Measurements from ENCODE around the gene STIM1. TPM values are rescaled to one million over a fixed set of nuclear protein-coding genes. Genes with fewer than 3 reads are reported as not detected.

The STIM1 gene
- total RNA-seq, 2 experiments from 2014 or later, result 103 to 108 TPM

DNA sequence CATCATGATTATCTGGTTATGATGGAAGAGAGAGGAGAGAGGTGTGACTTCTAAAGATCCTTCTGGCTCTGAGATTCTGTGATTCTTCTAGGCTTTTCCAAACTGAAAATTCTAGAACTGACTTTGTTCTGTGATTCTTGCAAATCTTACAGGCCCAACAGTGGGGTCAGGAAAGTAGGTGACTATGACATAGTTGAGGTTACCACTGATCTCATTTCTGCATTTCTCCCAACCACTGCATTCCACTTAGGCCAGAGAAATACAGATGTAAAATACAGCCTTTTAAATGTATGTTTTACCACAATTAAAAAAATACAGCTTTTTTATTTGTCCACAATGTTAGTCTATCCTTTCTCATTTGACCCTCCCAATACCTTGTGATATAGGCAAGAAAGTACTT lies 83.7 kb downstream of the STIM1 start:
- H3K9me3 Mint-ChIP-seq, result no peaks in the 10 kb centered on the region
- H3K4me1 Mint-ChIP-seq, result peaks cover 81% of the 10 kb centered on the region
- peaks cover 46% of the 10 kb centered on the region for H3K36me3 Mint-ChIP-seq (ENCODE audit: low read depth)
- DNase-seq, result no peak
- POLR2A ChIA-PET, result no interaction called here
- no peak overlapping the region for H3K27ac Mint-ChIP-seq
- no peaks in the 10 kb centered on the region for H3K27me3 Mint-ChIP-seq
- CTCF ChIA-PET, result interaction anchor here (2.1 kb wide), 1 partner anchor 84 kb away, joined by 9 read pairs; the partner anchor contains the start of gene STIM1
- no peak overlapping the region for H3K4me3 Mint-ChIP-seq

DNA sequence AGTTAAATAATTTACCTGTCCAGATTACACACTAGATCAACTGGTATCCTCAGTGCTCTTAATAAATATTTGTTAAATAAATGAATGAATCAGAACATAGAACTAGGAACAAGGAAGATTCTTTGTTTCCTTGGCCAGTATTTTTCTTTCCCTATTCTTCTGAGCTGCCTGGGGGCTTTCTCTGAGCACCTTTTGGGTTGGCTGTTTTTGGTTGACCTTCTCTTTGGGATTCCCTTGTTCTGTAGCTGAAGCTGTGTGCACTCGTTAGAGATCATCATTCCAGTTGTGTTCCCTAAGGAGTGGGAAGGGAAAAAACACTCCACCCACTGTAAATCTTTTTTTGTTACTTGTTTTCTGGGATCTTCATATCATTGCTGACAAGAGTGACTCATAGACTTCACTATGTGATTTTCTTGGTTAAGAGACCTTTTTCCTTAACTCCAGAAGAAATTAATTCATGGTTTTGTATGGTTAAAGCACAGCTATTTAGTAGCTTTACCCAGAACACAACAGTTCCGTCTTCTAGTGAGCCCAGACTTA lies 84.3 kb downstream of the STIM1 start:
- Mint-ChIP-seq H3K36me3 (ENCODE audit: low read depth) (peaks cover 48% of the 10 kb centered on the region), H3K27ac (peak overlapping the region; percentile 47), H3K4me3 (no peak overlapping the region), H3K27me3 (no peaks in the 10 kb centered on the region), H3K9me3 (no peaks in the 10 kb centered on the region), H3K4me1 (peaks cover 81% of the 10 kb centered on the region)
- no peak for DNase-seq
- CTCF ChIA-PET, result interaction anchor here (1.1 to 1.4 kb wide), 2 partner anchors 38 to 133 kb away, joined by 3 to 5 read pairs; no protein-coding TSS in a partner anchor
- POLR2A ChIA-PET, result no interaction called here

DNA sequence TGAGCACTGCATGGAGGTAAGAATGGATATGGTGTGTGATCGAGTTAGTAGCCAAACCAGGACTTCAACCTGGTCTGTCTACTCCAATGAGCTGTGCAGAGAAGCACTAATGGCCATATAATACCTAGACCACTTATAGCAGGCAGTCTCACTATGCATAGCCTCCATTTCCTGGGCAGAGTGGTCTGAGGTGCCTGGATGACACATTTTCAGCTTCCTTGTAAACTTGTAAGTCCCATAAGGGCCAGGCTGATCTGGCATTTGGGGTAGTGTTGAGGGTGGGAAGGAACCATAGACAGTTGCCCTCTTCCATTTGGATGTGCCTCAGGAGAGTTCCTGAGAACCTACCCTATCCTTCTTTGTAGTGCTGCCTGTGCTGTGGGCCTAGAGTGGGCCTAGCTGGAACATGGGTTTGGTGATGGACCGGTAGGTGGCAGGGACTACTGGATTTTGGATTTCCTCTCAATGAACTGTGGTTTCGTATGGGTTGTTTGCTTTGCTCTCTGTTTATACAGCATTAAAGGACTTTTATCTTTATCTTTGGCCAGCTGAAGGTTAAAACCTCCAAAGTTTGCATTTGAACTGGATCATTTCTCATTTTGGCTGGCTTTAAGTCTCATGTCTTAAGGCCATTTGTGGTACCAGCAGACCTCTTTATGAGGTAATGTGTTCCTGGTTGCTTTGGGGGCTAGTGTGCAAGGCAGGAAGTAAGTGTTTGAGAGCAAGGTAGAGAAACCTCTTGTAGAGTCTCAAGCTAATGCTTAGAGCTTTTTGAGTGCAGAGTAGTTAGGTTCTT lies 86.9 kb downstream of the STIM1 start:
- DNase-seq, result peak; percentile 48
- peaks cover 49% of the 10 kb centered on the region for H3K36me3 Mint-ChIP-seq (ENCODE audit: low read depth)
- H3K27ac Mint-ChIP-seq, result peak overlapping the region; percentile 88
- peak overlapping the region; percentile 13 for H3K4me3 Mint-ChIP-seq
- CTCF ChIA-PET, result interaction anchor here (0.9 to 2.1 kb wide), 10 partner anchors 12 to 134 kb away, joined by 3 to 15 read pairs (median 3); partner anchors contain the start of genes PGAP2 and STIM1
- H3K4me1 Mint-ChIP-seq, result peaks cover 82% of the 10 kb centered on the region
- peaks cover 4% of the 10 kb centered on the region for H3K9me3 Mint-ChIP-seq
- no peaks in the 10 kb centered on the region for H3K27me3 Mint-ChIP-seq
- POLR2A ChIA-PET, result interaction anchor here (0.6 to 1.4 kb wide), 2 partner anchors 33 to 130 kb away, joined by 3 read pairs; no protein-coding TSS in a partner anchor

DNA sequence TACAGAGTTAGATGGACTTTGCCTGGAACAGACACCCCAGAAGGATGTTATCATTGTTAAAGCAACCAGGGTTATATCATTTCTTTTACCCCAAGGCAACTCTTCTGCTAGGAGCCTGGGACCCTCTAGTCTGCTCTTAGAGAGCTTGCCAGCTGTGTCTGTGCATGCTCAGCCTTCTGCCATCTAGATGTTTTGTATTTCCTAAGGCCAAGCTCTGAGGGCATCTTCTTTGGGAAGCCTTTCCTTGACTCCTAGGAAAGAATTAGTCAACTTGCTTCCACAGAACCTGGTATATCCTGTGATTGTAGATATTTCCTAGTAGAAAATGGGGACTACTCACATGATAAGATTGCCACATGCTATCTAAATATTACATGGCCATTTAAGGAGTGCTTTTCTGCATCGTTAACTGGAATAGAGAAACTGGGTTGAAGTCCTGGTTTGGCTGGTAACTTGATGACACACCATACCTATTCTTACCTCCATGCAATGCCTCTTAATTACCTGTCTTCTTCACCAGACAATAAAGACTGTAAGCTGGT lies 87.6 kb downstream of the STIM1 start:
- no peaks in the 10 kb centered on the region for H3K27me3 Mint-ChIP-seq
- H3K4me3 Mint-ChIP-seq, result no peak overlapping the region
- peaks cover 4% of the 10 kb centered on the region for H3K9me3 Mint-ChIP-seq
- no peak for DNase-seq
- ChIA-PET CTCF (interaction anchor here (1.1 to 2.1 kb wide), 7 partner anchors 26 to 134 kb away, joined by 3 to 15 read pairs (median 4); partner anchors contain the start of genes PGAP2 and STIM1), POLR2A (interaction anchor here (0.6 to 1.4 kb wide), 2 partner anchors 33 to 130 kb away, joined by 3 read pairs; no protein-coding TSS in a partner anchor)
- peaks cover 85% of the 10 kb centered on the region for H3K4me1 Mint-ChIP-seq
- H3K36me3 Mint-ChIP-seq (ENCODE audit: low read depth), result peaks cover 52% of the 10 kb centered on the region
- peak overlapping the region; percentile 88 for H3K27ac Mint-ChIP-seq

DNA sequence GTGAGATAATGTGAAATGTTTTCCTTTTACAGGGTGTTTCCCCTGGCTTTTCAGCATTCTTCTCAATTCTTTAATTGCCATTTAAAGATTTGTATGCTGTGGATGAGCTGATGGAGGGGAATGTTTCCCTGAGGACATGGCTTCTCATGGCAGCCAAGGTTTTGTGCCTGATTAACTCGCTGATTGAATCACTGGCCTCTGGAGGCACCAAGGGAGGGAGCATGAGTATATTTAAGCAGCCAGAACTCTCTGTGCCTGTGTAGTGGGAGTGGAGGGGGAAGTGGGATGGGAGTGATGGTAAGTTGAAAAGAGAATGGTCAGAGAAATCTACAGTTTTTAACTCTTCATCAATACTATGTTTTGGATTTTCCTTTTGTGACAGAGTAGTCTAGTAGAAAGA lies 88.7 kb downstream of the STIM1 start:
- Mint-ChIP-seq H3K27ac (peak overlapping the region; percentile 88), H3K4me1 (peaks cover 90% of the 10 kb centered on the region), H3K9me3 (peaks cover 4% of the 10 kb centered on the region), H3K36me3 (ENCODE audit: low read depth) (peaks cover 61% of the 10 kb centered on the region), H3K4me3 (no peak overlapping the region), H3K27me3 (no peaks in the 10 kb centered on the region)
- CTCF ChIA-PET, result interaction anchor here (0.5 to 1.8 kb wide), 2 partner anchors 89 to 113 kb away, joined by 4 to 10 read pairs; partner anchors contain the start of gene STIM1
- no peak for DNase-seq
- POLR2A ChIA-PET, result no interaction called here

DNA sequence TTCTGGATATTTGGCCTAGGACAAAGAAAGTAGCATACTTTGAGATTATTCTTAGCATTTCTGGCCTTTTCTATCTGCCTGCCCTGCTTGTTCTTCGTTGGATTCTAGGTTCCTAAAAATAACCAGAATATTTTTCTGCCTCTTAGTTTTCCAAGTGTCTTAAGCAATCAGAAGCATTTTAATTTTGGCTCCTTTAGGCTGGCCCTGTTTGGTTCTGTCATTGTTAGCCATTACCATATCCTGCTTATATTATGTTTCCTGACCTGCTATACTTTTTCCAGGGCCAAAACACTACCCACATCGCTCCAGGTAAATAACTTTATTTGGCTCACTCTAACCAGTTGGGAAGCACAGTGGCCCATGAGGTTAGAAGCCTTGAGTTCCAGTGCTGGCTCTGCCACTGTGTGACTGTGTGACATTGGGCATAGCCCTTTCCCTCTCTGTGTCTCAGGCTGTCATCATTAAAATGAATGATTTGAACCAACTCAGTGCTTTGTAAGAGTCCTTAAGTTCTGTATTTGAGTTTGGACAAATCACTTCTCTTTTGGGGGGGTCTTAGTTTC lies 91.1 kb downstream of the STIM1 start:
- H3K27ac Mint-ChIP-seq, result peak overlapping the region; percentile 90
- DNase-seq, result peak; percentile 17
- peaks cover 94% of the 10 kb centered on the region for H3K4me1 Mint-ChIP-seq
- peaks cover 4% of the 10 kb centered on the region for H3K9me3 Mint-ChIP-seq
- CTCF ChIA-PET, result interaction anchor here (0.8 to 4.1 kb wide), 5 partner anchors 13 to 128 kb away, joined by 3 to 28 read pairs (median 4); partner anchors contain the start of genes RHOG and STIM1
- POLR2A ChIA-PET, result interaction anchor here (1.0 to 1.4 kb wide), 2 partner anchors 20 to 106 kb away, joined by 3 to 4 read pairs; no protein-coding TSS in a partner anchor
- H3K27me3 Mint-ChIP-seq, result no peaks in the 10 kb centered on the region
- peak overlapping the region; percentile 69 for H3K4me3 Mint-ChIP-seq
- H3K36me3 Mint-ChIP-seq (ENCODE audit: low read depth), result peaks cover 61% of the 10 kb centered on the region

DNA sequence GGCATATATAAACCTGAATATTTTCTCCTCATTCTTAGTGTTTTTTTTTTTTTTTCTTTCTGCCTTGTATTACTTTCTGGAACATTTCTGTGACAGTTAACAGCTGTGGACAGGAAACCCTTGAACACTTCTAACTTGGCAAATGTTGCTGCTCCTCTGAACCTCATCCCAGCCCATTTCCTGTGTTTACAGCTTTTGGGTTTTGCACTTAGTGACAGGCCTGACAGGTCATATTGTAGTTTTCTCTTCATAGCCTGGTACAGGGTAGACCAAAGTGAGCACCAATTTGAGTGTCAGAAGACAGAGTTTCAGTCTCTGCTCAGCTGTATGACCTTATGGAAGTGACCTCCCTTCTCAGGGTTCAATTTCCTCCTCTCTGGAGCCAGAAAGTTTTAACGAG lies 91.6 kb downstream of the STIM1 start:
- DNase-seq, result peak; percentile 84

DNA sequence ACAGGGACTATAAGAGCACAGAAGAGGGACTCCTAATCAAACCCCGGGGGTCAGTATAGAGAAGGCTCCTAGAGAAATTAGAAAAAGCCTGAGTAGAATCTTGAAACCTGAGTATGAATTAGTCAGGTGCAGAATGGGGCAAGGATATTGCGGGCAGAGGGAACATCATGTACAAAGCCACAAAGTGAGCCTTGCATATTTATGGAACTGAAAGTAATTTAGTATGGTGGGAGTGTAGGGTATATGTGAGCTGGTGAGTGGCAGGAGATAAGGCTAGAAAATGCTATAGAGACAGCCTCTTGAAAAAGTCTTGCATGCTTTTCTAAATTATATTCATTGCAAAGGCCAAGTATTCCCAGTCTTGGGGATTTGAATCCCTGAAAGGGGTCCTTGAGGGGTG lies 93.7 kb downstream of the STIM1 start:
- H3K4me3 Mint-ChIP-seq, result peak overlapping the region; percentile 54
- no peaks in the 10 kb centered on the region for H3K27me3 Mint-ChIP-seq
- H3K36me3 Mint-ChIP-seq (ENCODE audit: low read depth), result peaks cover 67% of the 10 kb centered on the region
- H3K27ac Mint-ChIP-seq, result peak overlapping the region; percentile 84
- POLR2A ChIA-PET, result no interaction called here
- peaks cover 6% of the 10 kb centered on the region for H3K9me3 Mint-ChIP-seq
- DNase-seq, result peak; percentile 49
- H3K4me1 Mint-ChIP-seq, result peaks cover 91% of the 10 kb centered on the region
- CTCF ChIA-PET, result interaction anchor here (1.0 to 4.1 kb wide), 3 partner anchors 94 to 109 kb away, joined by 5 to 28 read pairs (median 14); partner anchors contain the start of gene STIM1

More for the DNA sequence above, 91.6 kb downstream of the STIM1 start:
- H3K9me3 Mint-ChIP-seq, result peaks cover 4% of the 10 kb centered on the region
- peak overlapping the region; percentile 69 for H3K4me3 Mint-ChIP-seq
- peak overlapping the region; percentile 90 for H3K27ac Mint-ChIP-seq
- ChIA-PET CTCF (interaction anchor here (0.8 to 4.1 kb wide), 7 partner anchors 12 to 127 kb away, joined by 3 to 28 read pairs (median 4); partner anchors contain the start of genes RHOG and STIM1), POLR2A (interaction anchor here (1.0 to 1.4 kb wide), 2 partner anchors 20 to 107 kb away, joined by 3 to 4 read pairs; no protein-coding TSS in a partner anchor)
- peaks cover 93% of the 10 kb centered on the region for H3K4me1 Mint-ChIP-seq
- peaks cover 61% of the 10 kb centered on the region for H3K36me3 Mint-ChIP-seq (ENCODE audit: low read depth)
- H3K27me3 Mint-ChIP-seq, result no peaks in the 10 kb centered on the region

DNA sequence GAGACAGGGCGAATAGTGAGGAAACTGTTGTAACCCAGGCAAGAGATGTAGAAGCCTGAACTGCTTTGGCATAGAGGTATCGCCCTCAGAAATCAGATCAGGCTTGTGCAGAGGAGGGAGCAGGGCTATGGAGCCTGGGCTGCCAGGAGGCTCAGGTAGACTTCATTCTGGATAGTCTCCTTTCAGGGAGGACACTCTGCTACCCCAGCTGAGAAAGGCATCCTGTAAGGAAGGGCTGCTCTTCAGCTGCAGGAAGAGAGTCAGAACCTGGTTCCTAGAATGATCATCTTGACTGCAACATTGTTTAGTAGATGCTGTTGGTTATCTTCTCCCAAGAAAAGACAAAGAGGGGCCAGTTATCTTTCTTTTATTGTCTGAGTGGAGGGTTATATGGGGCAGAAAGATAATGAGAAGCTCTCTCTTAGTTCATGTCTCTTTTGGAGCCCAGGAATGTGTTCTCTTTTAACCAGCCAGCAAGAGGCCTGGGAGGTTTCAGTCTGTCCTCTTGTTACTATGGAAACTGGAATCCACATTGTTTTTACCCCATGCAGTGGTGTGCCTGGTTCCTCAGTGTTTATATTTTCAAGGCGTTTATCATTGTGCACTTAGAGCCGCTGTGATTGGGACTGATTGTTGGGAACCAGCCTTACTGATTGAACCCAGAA lies 95.7 kb downstream of the STIM1 start:
- Mint-ChIP-seq H3K36me3 (ENCODE audit: low read depth) (peaks cover 64% of the 10 kb centered on the region), H3K9me3 (peaks cover 2% of the 10 kb centered on the region), H3K27me3 (no peaks in the 10 kb centered on the region), H3K4me1 (peaks cover 95% of the 10 kb centered on the region), H3K27ac (peak overlapping the region; percentile 84), H3K4me3 (peak overlapping the region; percentile 43)
- ChIA-PET CTCF (interaction anchor here (1.0 to 3.7 kb wide), 5 partner anchors 16 to 110 kb away, joined by 3 to 14 read pairs (median 3); partner anchors contain the start of genes RHOG and STIM1), POLR2A (interaction anchor here (0.8 to 1.6 kb wide), 2 partner anchors 96 to 107 kb away, joined by 4 read pairs; partner anchors contain the start of gene STIM1)
- DNase-seq, result peak; percentile 34

DNA sequence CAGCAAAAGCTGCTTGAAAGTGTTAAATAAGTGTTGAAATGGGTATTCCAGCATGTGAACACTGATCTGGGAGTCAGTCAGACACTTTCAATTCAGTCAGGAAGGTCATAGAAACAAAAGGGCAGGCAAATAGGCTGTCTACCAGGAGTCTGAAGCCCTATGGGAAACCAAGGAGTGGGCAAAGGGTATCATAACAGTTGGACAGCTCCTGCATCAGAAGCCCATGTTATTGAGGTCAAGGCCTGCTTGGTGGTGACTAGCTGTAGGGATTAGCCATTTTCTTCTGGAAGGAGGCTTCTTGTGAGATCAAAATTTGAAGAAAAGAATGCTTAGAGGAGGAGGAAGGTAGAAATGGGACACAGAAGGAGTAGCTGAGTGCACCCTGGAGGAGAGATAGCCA lies 97.3 kb downstream of the STIM1 start:
- Mint-ChIP-seq H3K27ac (peak overlapping the region; percentile 63), H3K4me3 (no peak overlapping the region), H3K9me3 (peaks cover 2% of the 10 kb centered on the region), H3K4me1 (peaks cover 86% of the 10 kb centered on the region), H3K27me3 (no peaks in the 10 kb centered on the region), H3K36me3 (ENCODE audit: low read depth) (peaks cover 60% of the 10 kb centered on the region)
- DNase-seq, result no peak
- ChIA-PET CTCF (interaction anchor here (3.7 kb wide), 1 partner anchor 98 kb away, joined by 14 read pairs; the partner anchor contains the start of gene STIM1), POLR2A (no interaction called here)

DNA sequence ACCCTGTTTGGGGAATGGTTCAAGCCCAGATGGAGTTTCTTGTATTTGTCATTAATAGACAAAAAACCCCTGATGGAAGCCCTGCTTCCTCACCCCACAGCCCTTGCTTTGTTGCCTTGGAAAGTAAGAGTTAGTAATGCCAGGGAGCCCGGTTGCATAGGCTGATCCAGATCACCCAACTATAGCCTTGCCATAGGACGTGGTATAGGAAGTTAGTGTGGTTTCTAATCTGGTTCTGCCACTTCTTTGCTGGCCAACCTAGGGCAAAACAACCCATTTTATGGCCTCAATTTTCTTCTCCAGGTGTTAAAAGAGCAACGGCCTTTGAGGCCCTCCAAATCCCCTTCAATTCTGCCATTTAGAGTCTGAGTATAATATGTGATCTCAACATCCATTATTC lies 97.9 kb downstream of the STIM1 start:
- peak; percentile 18 for DNase-seq
- Mint-ChIP-seq H3K27ac (peak overlapping the region; percentile 54), H3K36me3 (ENCODE audit: low read depth) (peaks cover 61% of the 10 kb centered on the region), H3K9me3 (peaks cover 2% of the 10 kb centered on the region), H3K4me1 (peaks cover 86% of the 10 kb centered on the region), H3K4me3 (no peak overlapping the region), H3K27me3 (no peaks in the 10 kb centered on the region)
- ChIA-PET CTCF (no interaction called here), POLR2A (no interaction called here)

Measured in activated CD4-positive, alpha-beta T cell treated with anti-CD3 and anti-CD28 coated beads, Interleukin-2, amount 10 ng/mL, durations not matched to agents 7 days and 5 days (primary cell).